GM12874 (cell line): Measurements from ENCODE around the gene RMND5B.

Experiments used
- CTCF ChIP-seq: IDR thresholded peaks from 2 replicates; pipeline ENCODE4 v1.5.1; 2011; ENCODE audit warnings: low read depth, mild to moderate bottlenecking, control low read depth, low read length, moderate library complexity; ENCODE audit not compliant: insufficient read depth

The RMND5B gene

GRCh38 chr5:178196986-178197385 is 66.2 kb downstream of the RMND5B start:
- peak; percentile 59 for TF ChIP-seq CTCF

- no peak for TF ChIP-seq CTCF
These were observed 67.9 kb downstream of the RMND5B start for GRCh38 chr5:178198706-178199105.

- TF ChIP-seq CTCF: no peak
These were observed 69.0 kb downstream of the RMND5B start for GRCh38 chr5:178199581-178200434.
